ENCODE results near the gene PNMT.

The PNMT gene

DNA sequence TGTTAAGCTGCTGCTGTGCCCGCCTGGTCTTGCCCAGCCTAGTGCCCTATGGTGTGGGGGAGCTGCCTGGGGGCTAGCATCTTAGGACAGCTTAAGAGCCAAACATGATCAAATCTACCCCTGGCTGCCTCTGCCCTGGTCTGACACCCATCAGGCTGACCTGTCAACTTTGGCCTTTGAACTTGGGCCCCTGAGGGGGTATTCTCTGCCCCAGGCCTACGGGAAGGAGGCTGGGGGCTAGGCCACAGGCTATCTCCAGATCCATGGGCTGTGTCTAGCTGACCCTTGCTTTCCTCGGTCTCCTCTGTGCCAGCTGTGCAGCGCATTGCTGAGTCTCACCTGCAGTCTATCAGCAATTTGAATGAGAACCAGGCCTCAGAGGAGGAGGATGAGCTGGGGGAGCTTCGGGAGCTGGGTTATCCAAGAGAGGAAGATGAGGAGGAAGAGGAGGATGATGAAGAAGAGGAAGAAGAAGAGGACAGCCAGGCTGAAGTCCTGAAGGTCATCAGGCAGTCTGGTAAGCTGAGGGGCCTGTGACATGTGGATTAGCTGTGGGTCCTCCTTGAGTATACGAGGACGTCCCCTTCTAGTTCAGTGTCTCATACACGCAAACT lies 34.6 kb upstream of the PNMT start:
- DNase-seq (ENCODE audit: low read depth, low spot score) = no peak

DNA sequence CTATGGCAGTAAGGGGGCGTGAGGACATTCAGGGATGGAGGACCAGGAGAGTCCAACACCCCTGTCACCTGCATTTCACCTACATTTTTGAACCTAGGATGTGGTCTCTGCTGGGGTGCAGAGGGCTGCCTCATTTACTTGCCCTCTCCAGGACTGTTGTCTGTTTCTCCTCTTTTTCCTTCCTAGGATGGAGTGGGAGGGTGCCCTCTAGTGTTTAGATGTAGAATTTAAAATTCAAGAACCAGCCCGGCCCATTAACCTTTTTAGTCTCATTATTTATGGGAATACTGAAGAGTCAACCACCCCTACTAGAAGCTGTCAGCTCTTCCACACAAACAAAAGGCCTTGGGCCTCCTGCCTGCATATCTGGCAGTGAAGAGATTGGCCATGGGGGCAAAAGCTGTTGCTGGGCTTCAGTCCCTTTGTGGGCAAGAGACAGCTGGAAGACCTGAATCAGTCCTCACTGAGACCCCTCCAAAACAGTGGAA lies 33.8 kb upstream of the PNMT start:
- DNase-seq (ENCODE audit: low read depth, low spot score) = no peak

DNA sequence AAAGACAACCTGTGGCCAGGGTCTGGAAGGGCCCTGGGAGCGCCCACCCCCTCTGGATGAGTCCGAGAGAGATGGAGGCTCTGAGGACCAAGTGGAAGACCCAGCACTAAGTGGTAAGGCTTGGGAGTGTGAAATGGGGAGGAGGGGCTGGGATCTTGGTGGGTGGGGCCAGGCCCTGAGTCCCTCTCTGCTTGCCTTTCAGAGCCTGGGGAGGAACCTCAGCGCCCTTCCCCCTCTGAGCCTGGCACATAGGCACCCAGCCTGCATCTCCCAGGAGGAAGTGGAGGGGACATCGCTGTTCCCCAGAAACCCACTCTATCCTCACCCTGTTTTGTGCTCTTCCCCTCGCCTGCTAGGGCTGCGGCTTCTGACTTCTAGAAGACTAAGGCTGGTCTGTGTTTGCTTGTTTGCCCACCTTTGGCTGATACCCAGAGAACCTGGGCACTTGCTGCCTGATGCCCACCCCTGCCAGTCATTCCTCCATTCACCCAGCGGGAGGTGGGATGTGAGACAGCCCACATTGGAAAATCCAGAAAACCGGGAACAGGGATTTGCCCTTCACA lies 32.6 kb upstream of the PNMT start:
- no peak for DNase-seq (ENCODE audit: low read depth, low spot score)

DNA sequence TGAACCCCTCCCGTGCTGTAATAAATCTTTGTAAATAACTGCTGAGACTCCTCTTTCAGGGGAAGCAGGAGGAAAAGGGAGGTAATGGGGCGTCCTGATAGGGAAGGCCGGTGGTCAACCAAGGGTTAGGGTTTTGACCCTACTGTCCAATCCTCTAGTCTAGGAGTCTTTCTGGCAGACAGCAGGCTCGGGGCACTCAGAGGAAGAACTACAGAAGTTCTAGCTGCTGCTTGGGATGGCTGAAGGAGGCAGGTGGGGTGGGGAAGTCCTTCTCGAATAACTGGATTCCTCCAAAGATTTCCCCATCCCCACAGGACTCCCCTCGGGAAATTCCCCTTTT lies 31.7 kb upstream of the PNMT start:
- DNase-seq (ENCODE audit: low read depth, low spot score) = no peak

DNA sequence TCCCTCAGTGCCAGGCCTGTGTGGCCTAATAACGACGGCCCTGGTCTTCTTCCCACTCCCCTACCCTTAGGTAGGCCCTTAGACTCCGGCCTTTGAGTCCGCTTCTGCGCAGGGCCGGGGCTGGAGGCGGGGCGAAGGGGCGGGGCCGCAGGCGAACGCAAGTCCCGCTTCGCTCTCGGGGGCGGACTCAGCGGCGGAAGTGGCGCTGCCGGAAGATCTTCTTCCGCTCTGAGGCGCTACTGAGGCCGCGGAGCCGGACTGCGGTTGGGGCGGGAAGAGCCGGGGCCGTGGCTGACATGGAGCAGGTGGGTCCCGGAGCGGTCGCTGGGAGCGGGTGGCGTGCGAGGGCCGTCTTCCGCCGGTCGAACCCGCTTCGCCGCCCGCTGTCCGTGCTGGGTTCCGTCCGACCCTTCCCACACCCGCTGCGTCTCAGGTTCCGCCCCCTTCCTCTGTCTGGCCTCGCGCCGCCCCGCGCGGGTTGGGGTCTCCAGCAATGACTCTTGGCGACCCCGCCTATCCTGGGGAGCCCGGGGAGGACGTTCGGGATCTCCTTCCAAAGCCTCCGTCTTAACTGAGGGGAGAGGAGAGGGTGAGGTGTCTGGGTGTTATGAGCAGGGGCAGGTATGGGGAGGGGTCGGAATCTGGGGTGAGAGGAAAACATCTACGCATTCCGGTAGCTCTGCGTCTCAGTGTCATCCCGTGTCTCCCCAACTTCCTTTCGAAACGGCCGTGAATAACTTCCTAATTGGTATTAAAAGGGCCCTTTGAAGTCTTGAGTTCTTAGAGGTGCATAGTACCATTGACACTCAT lies 31.1 kb upstream of the PNMT start, which contains the start of gene STARD3:
Gene STARD3, plus strand, starts transcription at position 218 of the 810 bp plus-strand sequence. CDS start 16,388 bp downstream, outside the sequence.
- no peak for DNase-seq (ENCODE audit: low read depth, low spot score)

DNA sequence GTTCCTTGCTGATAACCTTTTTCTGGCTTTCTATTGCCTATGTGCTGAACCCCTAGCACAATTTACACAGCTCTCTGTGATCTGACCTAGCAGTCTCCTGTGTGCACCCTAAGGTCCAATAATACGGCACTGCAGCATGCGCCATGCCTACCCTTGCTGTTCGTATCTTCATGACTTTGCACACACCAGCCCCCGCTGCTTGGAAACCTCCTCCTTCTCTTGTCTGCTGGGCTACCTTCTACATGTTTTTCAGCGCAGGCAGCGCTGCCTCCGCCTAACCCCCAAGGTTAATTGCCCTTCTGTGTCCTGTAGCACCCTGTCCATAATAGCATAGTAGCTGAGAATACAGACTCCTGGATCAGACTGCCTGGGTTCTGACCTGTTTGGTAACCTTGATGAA lies 29.9 kb upstream of the PNMT start:
- no peak for DNase-seq (ENCODE audit: low read depth, low spot score)

DNA sequence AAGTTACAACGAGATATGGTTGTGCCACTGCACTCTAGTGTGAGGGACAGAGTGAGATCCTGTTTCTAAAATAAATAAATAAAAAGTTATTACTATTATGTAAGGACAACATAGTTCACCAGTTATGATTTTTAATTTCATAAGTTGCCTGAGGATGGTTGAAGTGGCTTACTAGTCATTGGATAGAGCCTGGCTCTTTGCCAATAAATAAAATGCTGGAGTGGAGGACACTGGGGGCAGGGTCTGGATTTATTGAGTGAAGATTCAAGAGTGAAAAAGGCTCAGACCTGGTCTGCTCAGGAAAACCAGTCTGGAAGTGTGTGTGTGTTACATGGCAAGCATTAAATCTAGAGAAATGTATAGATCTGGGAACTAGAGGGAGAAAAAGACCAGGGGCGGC lies 29.2 kb upstream of the PNMT start:
- DNase-seq (ENCODE audit: low read depth, low spot score) = no peak

DNA sequence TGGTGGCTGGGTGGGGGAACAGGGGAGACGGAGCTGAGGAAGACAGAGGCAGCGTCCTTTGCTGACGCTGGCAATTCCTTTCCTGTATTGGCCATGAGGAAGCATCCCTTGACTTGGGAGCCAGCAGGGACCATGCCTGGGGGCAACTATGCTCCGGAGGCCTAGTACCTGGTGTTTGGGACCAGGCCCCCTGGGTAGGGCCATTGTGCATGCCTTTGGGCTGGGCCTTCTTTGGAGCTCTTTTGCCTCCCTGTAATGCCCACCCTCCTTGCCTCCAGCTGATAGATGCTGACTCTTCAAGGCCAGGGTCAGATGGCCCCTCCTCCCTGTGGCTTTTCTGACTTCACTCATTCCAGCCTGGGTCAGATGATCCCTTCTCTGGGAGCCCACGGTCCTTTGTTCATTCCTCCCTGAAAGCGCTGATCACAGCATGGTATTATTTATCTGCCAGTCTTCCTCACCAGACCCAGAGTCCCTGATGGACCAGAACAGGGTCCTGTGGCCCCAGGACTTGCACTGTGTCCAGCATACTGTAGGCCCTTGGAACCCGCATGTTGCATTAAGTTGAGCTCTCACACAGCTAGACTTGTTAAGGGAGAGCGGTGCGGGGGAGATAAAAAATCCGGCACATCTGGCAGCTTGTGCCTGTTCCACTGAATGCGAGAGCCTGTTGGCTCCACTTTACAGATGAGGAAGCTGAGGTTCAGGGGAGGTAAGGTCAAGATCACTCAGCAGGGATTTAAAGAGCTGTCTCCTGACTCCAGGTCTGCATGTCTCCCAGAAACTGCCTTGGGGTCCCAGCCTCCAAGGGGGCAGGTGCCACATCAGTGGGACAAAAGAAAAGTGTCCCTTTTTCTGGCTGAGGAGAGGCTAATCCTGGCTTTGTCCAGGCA lies 28.4 kb upstream of the PNMT start:
- DNase-seq (ENCODE audit: low read depth, low spot score) = no peak

DNA sequence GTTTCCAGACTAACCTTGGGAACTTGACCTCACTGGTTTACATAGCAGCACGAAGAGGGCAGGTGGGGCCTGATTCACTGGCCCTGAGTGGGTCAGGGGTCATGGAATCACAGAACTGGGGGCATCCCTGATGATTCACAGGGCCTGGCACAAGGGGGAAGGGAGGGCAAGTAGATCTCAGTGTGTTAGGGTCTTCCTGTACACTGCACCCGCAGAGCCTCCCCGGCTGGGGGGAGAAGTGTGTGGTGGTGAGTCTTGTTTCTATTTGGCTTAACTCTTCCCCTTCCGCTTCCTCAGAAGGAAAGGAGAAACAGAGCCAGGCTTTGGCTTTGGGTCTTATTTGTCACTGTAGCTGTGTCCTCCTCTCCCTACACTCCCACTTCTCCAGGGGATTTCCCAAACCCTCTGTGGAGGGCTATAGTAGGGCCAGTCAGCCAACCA lies 27.6 kb upstream of the PNMT start:
- no peak for DNase-seq (ENCODE audit: low read depth, low spot score)

DNA sequence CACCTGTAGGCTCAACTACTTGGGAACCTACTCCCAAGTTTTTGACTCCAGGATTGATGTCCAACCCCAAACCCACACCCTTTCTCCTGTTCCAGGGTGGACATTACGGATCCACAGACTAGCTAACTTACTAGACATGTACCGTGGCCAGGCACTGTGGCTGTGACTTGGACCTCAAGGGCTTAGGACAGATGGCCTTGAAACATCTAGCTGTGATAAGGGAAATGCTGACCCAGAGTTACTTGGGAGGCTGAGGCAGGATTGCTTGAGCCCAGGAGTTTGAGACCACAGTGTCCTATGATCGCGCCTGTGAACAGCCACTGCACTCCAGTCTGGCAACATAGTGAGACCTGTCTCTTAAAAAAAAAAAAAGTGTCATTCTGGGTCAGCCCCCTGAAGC lies 27.2 kb upstream of the PNMT start:
- no peak for DNase-seq (ENCODE audit: low read depth, low spot score)

DNA sequence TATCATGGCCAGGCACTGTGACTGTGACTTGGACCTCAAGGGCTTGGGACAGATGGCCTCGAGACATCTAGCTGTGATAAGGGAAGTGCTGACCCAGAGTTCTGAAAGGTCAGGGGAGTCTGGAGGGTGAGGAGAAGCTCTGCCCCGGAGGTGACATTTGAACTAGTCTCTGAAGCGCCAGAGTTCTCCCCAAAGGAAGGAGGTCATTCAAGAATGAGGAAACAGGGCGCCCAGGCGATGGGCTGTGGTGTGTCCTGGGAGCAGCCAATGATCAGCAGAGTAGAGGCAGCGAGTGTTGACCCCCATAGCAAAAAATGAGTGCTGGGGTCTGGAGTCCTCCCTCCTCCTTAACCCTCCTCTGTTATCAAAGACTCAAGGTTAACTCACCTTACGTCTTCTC lies 26.4 kb upstream of the PNMT start:
- no peak for DNase-seq (ENCODE audit: low read depth, low spot score)

DNA sequence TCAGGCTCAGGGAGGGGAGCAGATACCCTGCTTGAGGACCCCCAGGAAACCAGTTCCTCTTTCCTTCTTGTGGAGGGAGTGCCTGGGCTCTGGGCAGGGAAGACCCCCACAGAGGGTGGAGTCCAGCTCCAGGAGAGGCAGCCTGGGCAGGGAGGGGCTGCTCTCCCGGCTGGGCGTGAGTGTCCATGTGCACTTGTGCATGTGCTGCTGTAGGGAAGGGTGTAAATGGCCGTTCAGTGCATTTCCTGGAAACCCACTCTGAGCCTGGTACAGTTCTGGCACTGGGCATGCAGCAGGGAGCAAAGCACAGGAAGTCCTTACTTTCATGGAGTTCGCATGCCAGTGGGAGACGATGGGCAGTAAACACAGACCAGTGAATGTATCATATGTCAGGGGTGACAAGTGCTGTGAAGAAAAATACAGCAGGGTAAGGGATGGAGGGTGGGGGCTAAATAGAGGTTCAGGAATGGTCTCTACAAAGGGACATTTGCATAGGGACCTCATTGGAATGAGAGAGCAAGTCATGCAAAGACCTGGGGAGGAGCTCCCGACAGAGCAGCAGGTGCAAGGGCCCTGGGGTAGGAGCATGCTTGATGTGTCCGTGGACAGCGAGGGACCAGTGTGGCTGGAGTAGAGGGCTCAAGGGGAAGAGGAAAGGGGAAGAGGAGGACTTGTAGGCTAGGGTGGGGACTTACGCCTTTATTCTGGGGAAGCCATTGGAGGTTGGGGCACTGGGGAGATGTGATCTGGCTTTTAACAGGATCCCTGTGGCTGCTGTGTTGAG lies 25.8 kb upstream of the PNMT start:
- DNase-seq (ENCODE audit: low read depth, low spot score) = no peak

DNA sequence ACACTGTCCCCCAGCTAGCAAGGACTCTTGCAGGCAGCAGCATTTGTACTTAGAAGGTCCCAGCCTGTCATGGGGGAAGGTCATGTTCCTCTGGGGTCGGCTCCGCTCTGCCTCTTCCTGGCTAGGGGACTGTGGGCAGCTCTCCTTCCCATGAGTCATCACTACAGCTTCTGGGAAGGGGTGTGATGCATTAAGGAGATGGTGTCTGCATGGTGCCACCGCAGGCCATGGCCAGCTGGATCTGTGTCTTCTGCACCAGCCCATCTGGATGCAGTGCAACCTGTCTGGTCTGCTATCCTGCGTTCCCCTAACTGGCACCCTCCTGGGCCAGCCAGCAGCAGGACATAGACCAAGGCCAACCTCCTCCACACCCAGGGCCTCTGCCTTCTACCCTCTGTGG lies 25.0 kb upstream of the PNMT start:
- no peak for DNase-seq (ENCODE audit: low read depth, low spot score)

DNA sequence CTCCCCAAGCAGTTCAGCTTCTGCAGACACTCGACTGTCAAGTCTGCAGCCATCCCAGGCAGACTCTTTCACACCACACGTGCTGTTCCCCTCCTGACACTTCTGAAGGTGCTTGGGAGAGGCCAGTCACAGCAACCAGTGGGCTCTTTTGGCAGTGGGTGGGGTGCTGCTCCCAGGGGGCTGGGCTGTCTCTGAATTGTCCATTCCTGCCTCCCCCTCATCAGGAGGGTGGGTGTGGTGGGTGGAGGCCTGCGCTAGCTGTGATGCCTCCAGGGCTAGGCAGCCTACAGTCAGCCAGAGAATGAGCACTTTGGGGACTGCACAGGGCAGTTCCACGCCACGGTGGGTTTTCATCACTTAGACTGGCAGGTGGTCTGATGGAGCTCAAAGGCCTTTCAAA lies 21.0 kb upstream of the PNMT start:
- DNase-seq (ENCODE audit: low read depth, low spot score) = no peak

DNA sequence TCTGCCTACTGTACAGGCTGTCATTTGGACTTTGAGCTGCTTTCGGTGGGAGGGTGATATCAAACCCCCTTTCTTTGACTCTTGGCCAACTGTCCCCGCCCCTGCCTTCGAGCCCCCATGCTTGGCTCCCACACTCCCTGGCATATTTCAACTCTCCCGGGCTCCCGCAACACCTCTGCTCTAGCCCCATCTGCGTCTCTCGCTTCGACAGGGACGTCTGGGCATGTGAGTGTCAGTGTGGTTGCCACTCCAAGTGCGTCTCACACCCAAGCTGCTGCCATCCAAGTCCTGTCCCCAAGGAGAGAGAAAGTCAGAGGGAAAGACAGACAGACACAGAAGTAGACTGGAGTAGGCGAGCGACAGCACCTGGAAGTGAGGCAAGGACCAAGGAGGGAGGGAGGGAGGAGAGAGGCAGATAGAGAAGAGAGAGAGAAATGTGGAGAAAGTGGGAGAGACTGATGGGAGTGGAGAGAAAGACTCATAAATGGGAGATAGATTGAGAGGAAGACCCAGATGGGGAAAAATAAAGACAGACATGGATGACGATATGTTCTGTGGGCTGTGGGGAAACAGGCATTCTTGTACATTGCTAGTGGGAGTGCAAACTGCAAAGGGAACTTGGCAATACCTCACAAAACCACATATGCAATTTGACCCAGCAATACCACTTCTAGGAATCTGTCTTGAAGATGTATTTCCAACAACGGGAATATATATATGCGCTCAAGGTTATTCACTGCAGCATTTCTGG lies 19.5 kb upstream of the PNMT start:
- no peak for DNase-seq (ENCODE audit: low read depth, low spot score)

DNA sequence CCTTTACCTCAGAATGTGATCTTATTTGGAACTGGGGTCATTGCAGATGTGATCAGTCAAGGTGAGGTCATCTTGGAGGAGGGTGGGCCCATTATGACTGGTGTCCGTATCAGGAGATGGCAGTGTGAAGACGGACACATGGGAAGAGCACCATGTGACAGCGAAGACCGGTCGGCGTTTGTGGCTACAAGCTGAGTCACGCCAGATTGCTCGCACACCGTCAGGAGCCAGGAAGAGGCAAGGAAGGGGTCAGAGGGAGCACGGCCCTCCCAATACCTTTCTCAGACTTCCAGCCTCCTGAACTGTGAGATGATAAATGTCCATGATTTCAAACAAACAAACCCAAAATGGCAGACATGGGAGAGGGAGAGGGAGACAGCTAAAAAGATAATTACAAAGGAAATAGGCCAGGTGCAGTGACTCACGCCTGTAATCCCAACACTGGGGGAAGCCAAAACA lies 18.1 kb upstream of the PNMT start:
- DNase-seq (ENCODE audit: low read depth, low spot score) = no peak

DNA sequence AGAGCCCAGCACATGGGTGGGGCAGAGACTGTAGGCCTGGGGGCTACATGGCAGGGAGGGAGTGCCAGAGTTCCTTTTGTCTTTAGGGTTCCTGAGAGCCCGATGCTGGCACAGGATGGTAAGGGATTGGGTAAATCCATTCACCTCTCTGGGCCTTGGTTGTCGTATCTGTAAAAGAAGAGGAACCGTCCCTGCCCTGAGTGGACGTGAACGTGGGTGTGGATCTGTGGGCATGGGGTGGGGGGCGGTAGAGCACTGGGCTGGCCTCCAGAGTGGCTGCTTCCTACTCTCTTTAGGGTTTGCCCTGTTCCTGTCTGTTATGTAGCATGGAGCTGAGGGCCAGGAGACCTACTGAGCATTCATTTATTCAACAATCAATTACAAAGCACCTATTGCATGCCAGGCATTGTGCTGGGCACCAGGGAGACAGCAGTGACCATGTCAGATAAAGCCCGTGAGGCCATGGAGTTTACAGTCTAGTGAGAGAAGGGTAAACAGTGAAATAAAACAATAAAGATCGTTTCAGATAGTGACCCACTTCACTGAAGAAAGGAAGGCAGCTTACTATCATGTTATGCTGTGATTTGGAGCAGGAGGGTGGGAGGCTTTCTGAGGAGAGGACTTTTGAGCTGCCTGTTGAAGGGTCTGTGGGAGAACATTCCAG lies 16.2 kb upstream of the PNMT start:
- DNase-seq (ENCODE audit: low read depth, low spot score) = no peak

DNA sequence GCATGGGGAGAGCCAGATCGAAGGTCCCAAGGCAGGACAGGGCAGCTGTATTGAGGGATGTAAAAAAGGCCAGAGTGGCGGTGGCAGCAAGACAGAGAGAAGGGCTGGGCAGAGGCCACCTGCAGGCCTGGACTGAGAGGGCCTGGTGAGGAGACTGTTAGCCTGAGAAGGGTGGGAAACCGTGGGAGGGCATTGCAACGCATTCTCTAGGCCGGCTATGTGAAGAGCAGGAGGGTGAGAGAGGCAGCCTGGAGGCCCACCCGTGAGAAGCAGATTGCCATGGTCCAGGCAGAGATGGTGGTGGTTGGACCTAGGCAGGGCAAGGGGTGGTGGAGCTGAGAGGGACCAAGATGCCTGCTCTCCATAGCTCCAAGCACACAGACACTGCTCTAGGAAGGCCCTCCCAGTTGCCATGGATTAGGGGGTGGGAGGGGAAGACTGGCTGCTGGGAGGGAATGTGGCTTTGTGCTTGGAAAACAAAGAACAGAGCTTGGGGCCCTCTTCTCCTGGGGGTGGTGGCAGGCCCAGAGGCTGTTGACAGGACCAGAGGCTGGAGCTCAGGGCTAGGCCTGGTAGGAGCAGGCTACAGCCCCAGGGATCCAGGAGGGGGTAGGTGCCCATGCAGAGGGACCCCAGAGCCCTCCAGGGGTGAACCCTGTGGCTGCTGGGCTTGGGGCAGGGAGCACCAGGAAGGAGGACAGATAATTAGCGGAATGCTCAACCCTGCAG lies 15.5 kb upstream of the PNMT start:
- DNase-seq (ENCODE audit: low read depth, low spot score) = no peak

DNA sequence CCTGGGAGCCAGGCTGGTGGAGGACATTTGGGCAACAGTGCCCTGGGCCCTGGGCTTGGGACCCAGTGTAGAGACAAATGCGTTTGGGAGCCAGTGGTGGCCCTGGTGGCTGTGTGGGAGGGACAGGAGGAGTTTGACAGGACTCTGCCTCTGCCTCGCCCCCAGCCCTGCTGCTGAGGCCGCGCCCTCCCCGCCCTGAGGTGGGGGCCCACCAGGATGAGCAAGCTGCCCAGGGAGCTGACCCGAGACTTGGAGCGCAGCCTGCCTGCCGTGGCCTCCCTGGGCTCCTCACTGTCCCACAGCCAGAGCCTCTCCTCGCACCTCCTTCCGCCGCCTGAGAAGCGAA lies 15.0 kb upstream of the PNMT start:
- no peak for DNase-seq (ENCODE audit: low read depth, low spot score)
